GM21576 (cell line): ENCODE data around the gene TFAP2C.
"Not testable (repeated sequence)": the region's sequence is repeated elsewhere in the genome, so short reads cannot be mapped to it uniquely, and the experiment has no call there.

Source experiments
- ATAC-seq: cut with Tn5 transposase; IDR thresholded peaks from one replicate; pipeline ENCODE4 v1.9.1; 2021; ENCODE audit warnings: mild to moderate bottlenecking, moderate library complexity; ENCODE audit not compliant: unreplicated experiment

The TFAP2C gene

DNA sequence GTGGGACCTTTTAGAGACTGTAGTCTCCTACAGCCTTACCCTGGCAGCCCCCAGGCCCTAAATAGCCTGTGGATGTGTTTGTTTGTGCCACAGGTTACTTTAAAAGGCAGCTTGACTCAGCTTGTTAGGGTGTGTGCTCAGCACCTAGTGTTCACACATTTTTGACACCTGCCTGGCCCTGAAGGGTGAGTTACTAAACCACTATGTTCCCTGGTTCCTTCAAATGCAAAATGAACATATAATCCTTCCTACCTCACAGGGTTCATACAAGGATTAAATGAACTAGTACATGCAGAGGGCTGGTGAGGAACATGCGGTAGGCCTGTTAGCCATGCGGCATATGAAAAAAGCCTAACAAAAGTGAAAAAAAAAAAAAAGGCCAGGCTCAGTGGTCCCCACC, 14.9 kb upstream of the TFAP2C start:
- no peak for ATAC-seq

DNA sequence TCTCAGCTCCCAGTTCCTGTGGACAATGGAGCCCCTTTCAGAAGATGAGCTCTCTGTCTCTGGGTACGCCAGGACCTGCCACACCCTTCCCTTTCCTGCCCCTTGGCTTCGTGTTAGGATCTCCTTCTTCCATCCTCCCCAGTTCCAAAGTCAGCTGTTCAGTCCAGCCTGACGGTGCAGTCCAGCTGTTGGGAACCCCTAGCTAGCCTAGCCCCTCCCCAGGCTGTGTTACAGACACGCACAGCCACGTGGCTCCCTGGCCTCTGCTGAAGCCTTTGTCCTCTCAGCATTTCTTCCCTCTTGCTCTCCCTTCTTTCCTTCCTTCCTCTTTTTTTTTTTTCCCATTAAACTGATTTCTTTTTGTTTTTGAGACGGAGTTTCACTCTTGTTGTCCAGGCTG, 12.4 kb upstream of the TFAP2C start:
- ATAC-seq = no peak

DNA sequence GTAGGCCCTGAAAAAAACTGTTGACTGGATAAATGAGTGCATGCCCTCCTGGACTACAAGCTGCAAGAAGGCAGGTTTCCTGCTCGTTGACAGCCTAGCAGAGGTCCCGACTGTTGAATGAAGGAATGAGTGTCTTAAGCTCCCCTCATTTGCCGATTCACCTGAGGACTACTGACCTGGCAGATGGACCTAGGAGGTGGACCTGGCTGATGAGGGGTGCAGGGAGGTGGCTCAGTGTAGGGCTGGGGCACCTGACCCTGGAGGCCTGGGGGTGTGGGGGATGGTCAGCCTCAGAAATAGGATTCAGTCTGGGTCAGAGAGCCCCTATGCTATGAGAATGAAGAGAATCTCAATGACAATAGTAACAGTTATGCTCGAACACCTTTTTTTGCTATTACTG, 11.6 kb upstream of the TFAP2C start:
- no peak for ATAC-seq

DNA sequence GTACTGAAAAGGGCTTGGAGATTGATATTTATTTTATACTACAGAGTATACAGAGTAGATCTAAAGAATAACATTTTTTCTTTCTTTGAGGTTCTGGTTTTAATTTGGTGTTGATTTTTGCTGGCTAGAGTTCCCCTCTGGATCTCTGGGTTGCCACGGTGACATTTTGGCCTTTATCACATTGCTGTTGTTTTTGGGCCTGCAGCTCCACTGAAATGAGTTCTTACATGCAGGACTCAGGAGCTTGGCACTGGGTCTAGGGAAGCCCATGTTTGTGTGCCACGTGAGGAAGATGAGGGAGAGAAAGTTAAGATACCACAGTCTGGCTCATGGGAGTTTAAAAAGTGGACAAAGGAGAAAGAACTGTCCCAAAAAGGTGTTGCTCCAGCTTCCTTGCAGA, 7.4 kb upstream of the TFAP2C start:
- ATAC-seq = no peak

DNA sequence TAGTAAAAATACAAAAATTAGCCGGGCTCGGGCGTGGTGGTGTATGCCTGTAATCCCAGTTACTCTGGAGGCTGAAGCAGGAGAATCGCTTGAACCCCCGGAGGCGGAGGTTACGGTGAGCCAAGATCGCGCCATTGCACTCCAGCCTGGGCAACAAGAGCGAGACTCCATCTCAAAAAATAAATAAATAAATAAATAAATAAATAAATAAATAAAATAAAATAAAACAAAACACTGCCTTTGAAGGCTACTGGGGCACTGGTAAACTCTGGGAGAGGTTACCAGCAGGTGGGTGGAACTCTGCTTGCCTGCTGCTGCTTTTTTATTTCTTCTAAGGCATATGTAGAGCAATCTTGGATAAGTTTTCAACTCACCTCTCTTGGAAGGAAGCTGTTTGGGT, 5.2 kb upstream of the TFAP2C start:
- ATAC-seq = not testable (repeated sequence)

DNA sequence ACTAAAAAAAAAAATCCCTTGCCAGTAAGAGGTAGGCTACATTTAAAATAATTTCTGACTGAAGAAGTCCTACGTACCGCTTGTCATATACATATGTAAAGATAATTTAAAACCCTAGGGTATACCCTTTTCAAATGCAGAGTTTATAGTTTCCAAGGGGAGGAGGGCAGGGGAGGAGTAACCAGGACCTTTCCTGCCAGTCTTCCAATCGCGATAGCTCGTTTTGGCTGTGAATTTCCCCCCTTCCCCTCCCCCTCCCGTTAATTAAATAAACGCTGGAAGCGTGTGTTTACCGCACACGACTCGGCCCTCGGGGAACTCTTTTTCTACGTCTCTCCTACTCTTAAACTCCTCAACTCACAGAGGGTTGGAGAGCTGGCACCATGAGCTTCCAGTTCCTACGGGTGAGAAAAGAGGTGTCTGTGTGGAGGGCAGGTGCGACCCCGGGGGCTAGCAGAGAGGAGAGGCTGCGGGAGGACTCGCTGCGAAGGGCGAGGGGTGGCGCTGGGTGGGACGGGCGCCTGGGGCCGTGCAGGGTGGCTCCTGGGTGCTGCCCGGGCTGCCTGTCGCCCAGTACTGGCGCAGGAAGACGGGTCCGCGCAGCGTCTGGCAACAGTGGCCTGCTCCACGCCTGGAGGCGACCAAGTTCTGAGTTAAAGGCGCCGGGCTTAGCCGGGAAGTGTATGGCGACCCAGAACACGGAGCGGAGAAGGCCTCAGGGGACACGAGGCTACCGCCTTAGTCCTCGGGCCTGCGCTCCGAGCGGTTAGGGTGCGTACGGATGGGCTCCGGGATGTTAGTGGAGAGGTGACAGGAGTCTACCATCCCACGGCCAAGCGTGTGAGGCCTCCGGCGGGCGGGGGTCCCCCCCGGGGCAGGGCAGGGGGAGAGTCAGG, 4.1 kb upstream of the TFAP2C start:
- ATAC-seq = no peak

DNA sequence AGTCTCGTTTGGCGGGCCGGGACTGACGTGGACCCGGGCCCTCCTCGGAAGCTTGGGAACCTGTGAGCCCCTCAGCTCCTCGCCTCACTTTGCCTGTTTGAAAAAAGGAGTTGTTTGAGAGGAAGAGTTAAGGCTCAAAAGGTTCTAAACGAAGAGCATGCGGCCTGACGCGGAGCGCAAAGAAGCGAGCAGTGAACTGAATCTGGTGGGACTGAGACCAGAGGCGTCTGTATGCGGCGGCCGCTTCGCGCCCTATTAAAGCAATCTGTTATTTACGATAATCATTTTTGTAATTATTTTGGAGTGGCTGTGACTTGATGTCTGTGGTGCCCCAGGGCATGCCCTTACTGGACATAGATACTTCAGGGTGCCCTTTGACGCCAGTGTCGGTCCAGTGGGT, 3.3 kb upstream of the TFAP2C start:
- no peak for ATAC-seq

DNA sequence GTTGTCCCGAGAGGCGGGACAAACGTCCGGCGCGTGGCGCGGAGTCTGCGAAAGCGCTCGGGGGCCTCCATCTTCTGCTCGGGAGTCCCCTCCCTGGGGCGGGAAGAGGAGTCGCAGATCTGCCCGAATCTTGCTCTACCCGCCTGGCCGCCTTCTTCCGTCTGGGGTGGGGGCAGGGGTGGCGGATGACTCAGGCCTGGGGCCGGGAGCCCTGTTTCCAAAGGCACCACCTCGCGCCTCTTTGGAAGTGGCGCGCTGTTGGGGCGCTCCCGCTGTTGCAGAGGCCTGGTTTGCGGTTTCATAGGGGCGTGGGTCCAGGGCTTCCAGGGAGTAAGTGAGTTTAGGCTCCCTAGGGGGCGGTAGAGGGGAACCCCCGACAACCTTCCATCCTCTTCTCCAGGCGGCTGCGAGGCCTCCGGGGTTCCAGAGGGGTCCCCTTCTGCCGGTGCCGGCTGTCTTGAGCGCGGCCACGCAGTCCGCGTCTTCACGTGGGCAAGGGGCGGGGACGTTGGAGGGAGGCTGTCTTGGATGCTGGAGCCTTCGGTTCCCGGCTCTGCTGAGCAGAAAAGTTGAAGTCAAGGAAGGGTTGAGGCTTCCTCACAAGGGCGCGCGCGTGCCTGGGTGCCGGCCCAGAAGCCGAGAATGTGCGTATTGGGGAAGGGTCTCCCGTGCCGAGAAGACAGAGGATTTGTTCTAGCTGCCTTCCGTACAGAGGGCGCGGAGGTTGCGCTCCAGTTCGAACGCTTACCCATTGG, 2.6 kb upstream of the TFAP2C start:
- ATAC-seq = no peak

DNA sequence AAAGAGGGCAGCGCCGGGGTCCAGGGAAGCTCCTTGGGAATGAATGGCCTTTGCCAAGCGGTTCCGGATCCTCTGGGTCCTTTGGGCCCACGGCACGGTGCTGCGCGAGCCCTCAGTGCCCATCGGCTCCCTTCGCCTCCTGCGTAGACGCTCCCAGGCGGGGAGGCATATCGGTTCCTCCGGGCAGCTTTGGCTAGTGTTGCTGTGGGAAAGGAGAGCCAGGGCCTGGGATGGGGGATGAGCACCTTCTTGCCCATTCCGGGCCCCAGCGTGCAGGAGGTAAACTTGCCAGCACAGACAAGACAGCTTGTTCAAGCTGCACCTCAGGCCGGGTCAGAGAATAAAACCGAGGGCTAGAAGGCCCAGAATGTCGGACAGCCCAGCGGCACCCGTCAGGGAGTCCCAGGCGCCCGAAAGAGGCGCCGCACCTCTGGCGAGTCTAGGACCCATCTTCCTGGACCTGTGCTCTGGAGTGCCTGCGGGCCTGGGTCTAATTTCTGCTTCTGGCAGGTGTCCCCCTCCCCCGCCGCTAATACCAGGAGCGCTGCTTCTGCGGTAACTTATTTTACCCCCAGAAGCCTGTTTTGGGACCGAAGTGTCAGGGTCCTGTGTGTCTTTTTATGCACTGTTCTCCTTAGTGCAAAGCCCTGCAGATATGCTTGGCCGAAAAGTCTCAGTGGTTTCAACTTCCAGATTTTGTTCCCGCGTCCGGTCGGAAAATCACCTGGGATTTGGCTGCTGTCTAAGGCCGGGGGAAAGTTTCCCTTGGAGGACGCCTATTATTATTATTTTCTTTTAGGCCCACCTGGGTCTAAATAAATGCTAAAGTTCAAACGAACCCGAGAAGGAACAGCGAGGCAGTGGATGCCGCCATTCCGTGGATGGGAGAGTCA, 1.7 kb upstream of the TFAP2C start:
- ATAC-seq = no peak

DNA sequence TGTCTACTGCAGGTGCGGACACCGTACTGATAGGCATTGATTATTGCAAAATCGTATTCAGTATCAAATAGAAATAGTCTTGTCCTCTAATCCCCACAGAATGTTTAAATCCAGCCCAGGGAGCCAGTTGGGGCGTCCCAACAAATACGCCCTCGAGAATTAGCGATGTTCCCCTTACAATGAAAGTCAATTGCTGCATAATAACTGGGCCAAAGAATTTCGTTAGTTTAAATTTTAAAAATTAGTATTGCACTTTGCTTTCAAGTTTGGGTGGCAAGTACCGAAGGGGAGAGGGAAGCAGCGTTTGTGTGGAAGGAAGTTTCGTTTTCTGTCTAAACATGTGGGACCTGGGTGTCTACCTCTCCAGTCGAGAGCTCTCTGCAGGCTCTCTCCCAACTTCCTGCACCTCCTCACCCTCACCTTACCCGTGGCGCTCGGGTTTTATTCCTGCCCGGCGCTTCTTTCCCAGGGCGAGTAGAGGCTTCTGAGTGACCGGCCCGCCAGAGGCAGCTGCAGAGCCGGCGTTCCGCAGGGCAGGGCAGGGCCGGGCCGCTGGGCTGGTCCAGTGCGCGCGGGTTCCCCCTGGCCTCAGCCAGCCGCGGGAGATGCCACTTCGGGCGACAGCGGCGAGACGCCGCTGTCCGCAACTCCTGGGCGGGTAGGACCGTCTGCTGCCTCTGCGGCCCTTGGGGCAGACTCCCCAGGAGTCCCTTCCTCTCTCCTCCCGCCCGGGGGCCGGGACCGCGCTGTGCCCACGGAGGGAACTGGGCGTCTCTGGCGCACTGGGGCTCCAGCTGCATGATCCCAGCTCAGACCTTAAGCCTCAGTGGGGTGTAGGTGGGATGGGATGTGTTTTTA, 862 bp upstream of the TFAP2C start:
- no peak for ATAC-seq

DNA sequence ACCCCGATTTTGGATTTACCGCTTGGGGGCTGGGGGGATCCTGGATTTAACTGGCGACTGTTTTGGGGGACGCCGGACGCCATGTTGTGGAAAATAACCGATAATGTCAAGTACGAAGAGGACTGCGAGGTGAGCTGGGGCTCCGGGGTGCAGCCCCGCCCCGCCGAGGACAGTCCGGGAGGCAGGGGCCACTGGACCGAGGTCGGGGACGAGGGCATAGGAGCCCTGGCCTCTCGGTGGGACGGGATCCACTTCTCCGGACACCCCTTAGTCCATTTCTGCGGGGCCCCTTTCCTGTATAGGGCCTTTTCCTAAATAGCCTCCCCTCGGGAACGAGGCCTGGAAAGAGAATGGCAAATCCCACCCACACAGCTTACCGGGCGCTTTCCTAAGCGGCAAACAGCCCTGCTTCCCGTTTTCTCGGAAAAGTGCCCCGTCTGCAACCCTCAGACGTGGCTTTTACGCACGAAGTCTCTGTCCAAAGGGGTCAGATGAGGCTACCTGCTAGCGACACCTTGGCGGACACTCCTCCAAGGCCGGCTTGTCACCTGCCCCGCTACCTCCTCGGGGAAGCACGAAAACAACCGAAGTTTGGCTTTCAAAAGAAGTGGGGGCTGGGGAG, 469 bp downstream of the TFAP2C start:
- no peak for ATAC-seq

DNA sequence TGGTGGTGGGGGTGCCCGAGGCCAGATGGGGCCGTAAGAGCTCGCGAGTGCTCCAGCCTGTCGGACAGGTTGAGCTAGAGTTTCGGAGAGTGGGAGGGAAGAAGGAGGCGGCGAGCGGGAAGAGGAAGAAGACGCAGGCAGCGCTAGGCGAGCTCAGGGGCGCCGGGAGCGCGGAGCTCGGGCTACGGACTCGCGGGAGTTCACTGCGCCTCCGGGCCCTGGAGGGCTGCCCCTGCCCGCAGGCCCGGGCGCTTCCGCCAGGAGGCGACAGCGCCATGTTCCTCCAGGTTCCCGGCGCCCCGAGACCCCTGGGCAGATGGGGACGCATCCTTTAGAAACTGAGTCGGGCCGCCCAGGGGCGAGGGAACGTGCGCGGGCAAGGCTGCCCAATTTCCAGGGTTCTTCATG, 984 bp downstream of the TFAP2C start:
- no peak for ATAC-seq

DNA sequence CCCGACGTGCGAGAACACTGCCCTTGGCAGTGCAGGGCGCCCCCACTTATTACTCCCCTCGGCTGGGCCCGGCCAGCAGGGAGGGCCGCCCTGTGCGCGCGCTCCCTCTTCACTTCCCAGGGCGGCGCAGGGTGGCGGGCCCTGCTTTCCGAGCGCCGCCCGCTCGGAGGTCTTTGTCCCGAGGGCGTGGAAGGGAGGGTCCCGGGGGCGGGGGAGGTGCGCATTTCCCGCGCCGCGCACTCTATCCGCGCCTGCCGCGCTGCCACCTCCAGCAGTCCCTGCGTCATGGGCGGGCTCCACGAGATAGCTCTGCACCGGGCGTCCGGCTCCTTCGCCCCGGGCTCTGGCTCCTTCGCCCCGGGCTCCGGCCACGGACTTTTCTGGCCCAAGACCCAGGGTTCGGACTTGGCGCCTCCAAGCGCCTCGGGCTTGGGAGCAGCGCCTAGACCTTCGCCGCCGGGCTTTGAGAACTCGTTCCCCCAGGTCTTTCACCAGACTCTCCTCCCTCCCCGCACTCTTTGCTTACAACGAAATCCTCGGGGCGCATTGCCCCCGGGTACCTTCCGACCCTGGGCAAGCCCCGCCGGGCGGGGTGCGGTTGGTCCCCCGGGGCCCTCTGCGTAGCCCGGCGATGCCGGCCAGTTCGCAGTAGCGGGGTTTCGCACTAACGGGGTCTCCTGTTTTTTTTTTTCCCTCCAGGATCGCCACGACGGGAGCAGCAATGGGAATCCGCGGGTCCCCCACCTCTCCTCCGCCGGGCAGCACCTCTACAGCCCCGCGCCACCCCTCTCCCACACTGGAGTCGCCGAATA, 1.6 kb downstream of the TFAP2C start:
- ATAC-seq = no peak

DNA sequence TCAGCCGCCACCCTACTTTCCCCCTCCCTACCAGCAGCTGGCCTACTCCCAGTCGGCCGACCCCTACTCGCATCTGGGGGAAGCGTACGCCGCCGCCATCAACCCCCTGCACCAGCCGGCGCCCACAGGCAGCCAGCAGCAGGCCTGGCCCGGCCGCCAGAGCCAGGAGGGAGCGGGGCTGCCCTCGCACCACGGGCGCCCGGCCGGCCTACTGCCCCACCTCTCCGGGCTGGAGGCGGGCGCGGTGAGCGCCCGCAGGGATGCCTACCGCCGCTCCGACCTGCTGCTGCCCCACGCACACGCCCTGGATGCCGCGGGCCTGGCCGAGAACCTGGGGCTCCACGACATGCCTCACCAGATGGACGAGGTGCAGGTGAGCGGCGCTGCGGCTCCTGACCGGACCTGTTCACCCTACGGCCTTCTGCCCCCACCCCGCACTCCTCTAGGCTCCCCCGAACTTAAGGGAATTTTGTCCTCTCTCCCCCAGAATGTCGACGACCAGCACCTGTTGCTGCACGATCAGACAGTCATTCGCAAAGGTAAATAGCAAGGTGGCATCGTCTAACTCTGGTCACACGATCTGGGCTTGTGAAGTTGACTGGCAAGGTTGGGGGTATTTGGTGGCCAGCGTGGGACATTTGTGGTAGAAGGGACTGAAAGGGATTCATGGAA, 2.3 kb downstream of the TFAP2C start:
- no peak for ATAC-seq

DNA sequence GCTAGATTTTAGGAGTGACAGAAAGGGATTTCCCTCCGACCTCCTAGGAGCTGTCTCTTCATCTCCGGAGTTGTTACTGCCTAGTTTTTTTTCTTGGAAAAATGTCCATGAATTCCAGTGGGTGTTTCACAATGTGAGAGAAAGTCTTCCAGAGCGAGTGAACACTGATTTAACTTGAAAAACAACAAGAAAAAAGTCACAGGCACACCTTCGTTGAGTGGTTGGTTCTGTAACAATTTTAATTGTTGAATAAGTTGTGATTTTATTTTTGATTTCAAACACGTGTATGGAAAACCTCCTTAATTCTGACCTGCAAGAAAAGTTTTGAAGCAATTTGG, 2.9 kb downstream of the TFAP2C start:
- no peak for ATAC-seq

DNA sequence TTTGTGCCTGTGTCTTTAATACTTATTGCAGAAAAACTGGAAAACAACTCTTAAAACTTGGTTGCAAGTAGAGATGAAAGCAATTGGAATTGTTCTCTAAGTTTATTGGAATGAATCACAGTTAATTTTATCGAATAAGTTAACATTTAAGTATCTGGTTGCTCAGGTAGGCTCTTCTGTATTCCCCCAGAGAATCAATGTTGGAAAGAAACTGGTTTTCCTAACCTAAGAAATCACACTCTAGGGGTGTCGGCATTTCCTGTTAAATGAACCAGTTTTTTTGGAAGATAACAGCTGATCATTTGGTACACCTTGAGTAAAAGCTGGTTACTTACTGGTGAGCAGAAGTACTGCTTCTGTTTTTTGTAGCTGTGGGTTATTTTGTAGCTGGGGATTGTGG, 5.2 kb downstream of the TFAP2C start:
- ATAC-seq = no peak

DNA sequence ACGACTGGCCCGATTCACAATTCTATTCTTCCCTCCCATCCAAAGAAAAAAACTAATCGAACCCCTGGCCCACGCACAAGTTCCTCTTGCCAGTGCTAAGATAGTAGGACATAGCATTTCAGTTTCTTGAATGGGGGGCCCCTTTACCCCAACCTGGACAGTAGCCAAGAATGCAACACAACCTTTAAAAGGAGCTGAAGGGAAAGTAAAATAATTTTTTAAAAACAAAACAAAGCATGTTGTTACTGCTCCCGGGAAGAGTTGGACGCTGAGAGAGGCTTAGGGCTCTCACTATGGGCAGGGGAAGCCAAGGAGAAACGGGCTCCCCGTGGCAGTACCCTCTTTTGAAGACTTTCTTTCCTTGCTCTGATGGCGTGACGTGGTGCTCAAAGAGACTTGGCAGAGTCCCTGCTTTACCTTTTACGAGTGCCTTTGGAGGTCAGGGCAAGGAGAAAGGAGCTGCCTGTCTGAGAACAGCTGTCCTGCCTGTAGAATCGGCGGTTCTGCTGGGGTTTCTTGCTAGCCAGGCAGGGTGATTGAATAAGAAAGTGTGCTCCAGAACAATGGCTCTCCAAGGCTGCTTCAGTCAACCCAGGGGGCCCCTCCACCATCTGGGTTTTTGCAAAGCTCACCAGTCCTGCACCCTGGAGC, 5.8 kb downstream of the TFAP2C start:
- ATAC-seq = no peak

DNA sequence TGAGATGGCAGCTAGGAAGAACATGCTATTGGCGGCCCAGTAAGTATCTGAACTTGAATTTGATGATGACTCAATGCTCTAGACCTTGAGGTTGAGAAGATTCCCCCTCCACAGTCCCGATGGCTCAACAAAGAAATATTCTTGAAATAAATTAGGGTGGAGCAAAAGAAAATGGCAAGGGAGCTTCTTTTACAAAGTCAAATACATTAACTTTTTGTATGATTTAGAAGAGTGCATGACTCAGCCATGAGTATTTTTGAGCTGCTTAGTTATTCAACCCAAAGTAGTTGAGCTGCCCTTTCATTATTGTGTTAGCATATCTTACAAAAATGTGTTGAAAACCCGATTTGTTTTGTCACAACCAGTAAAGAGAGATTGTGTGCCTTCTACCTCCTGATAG, 7.6 kb downstream of the TFAP2C start:
- no peak for ATAC-seq
